Superior temporal gyrus (tissue), 1 donor: Measurements from ENCODE around the gene SWSAP1.
"Not testable (repeated sequence)": the region's sequence is repeated elsewhere in the genome, so short reads cannot be mapped to it uniquely, and the experiment has no call there.

ENCODE experiments used
- DNase-seq: peaks from one replicate; pipeline ENCODE4 v3.0.0-alpha.2; 2016; ENCODE audit errors: extremely low spot score

SWSAP1 gene

GRCh38 chr19:11374433-11375142 is at the start of gene SWSAP1:
SWSAP1 (plus strand) TSS chr19:11374666; CDS start chr19:11374681, 15 bp downstream.
- peak; percentile 100 for DNase-seq

DNA sequence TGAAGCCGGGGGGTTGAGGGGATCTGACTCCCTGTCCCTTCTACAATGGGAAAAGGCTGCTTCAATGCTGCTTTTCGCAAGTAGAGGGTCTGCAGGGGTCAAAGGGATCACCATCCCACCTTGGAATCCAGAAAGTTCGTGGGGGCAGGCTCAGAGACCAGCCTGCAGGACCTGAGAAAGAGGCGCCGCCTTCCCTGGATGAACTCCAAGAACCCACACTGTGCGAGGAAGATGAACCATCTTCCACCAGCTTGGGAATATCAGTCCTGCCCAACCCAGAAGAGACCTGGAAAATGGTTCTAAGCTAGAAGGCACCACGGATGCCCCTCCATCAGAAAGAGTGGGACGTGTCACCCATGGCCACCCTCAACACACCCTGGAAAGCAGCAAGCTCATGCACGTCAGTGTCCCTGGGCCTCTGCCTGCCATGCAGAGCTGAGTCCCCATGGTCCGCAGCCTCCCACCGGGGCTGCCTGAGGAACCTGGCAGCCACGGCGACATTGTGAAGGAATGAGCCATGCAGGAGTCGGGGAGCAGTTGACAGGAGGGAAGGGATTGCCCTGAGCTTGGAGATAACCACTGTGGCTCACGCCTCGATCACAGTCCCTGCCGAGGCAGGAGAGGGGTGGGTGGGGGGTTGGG is 49.6 kb upstream of the SWSAP1 start:
- DNase-seq = no peak

- no peak for DNase-seq
These were observed 48.9 kb upstream of the SWSAP1 start for GRCh38 chr19:11325544-11325943.

DNA sequence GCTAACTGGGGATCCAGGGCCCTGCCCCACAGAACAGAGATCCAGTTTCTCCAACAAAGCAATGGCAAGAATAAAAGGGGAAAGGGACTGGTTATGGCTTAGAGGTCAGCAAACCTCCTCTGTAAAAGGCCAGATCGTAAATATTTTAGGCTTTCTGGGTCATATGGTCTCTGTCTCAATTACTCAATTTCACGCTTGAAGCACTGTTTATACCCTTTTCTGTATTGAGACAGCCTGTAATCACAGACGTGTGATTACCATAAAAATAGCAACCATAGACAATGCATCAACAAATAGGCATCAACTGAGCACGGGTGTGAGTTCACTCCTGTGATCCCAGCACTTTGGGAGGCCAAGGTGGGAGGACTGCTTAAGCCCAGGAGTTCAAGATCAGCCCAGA is 44.3 kb upstream of the SWSAP1 start:
- DNase-seq = no peak

DNA sequence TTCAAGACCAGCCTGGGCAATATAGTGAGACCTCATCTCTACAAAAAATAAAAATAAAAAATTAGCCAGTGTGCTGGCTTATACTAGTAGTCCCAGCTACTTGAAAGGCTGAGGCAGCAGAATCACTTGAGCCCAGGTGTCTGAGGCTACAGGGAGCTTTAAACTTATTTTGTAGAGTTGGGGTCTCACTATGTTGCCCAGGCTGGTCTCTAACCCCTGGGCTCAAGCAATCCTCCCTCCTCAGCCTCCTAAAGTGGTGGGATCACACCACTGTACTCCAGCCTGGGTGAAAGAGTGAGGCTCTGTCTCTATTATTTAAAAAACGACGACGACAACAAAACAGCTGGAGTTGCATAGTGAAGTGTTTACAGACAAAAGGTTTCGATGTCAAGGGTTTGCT is 43.0 kb upstream of the SWSAP1 start:
- no peak for DNase-seq

DNA sequence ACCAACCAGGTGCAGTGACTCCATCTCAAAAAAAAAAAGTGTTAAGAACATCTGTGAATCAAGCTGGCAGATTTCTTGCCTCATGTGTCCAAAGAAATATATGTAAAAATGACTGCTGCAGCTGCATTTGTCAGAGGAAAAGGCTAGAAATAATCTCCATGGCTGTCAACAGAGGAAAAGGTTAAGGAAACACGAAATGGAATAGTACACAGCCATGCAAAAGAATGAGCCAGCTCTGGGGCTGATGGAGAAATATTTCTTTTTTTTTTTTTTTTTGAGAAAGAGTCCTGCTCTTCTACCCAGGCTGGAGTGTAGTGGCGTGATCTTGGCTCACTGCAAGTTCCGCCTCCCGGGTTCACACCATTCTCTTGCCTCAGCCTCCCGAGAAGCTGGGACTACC is 41.6 kb upstream of the SWSAP1 start:
- no peak for DNase-seq

DNA sequence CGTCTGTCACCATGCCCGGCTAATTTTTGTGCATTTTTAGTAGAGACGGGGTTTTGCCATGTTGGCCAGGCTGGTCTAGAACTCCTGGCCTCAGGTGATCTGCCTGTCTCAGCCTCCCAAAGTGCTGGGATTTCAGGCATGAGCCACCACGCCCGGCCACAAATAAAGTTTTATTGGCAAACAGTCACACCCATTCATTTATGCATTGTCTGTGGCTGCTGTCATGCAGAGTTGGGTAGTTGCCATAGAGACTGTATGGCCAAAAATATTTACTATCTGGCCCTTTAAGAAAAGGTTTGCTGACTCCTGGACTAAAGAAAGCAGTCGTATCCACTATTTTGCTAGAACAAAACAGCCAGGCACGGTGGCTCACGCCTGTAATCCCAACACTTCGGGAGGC is 40.6 kb upstream of the SWSAP1 start:
- DNase-seq = not testable (repeated sequence)

GRCh38 chr19:11335449-11336146 is 38.9 kb upstream of the SWSAP1 start:
- no peak for DNase-seq

- no peak for DNase-seq
These were observed 37.4 kb upstream of the SWSAP1 start for GRCh38 chr19:11337080-11337479.

DNA sequence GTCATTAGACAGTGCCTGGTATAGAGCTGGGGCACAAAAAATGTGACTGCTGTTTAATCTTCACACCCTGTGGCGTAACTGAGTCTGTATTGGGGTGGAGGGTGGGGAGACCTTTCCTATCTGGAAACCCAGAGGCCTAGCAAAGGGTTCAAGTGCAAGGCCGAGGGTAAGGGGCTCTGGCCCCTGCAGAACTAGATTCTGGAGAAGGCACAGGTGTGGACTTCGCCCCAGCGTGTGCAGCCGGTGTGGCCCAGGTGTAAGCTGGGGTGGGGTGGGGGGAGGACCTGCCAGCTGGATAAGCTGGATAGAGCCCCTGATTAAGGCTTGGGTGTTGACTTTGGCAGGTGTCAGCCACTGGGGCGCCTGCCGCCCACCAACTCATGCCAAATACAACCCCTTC is 36.3 kb upstream of the SWSAP1 start:
- no peak for DNase-seq

DNA sequence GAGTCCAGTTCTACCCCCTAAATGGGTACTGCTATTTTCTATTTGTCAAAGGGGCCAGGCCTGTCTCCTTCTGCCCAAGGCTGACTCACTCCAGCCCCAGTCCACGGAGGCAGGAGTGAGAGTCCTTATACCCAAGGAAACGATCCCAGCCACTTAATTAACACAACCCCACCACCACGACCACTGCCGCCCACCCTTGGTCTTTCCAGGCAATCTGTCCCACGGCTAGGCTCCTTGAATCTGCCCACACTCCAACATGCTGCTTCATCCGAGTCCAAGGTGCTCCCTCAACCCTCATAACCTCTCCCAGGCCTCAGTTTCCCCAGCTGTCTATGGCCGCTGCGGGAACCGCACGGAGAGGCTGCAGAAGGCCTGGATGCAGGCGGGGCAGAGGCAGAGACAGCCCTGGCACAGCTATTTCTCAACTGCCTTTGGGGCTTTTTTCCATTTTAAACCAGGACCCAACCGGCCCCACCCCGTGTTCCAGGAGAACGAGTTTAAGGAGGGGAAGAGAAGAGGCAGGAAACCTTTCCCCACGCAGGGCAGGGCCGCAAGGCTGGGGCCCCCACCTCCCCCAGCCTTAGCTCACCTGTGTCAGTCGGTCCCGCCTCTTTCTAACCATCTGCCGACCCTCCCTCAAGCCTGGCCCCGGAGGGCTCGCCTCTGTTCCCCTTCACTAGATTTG is 35.8 kb upstream of the SWSAP1 start:
- no peak for DNase-seq

DNA sequence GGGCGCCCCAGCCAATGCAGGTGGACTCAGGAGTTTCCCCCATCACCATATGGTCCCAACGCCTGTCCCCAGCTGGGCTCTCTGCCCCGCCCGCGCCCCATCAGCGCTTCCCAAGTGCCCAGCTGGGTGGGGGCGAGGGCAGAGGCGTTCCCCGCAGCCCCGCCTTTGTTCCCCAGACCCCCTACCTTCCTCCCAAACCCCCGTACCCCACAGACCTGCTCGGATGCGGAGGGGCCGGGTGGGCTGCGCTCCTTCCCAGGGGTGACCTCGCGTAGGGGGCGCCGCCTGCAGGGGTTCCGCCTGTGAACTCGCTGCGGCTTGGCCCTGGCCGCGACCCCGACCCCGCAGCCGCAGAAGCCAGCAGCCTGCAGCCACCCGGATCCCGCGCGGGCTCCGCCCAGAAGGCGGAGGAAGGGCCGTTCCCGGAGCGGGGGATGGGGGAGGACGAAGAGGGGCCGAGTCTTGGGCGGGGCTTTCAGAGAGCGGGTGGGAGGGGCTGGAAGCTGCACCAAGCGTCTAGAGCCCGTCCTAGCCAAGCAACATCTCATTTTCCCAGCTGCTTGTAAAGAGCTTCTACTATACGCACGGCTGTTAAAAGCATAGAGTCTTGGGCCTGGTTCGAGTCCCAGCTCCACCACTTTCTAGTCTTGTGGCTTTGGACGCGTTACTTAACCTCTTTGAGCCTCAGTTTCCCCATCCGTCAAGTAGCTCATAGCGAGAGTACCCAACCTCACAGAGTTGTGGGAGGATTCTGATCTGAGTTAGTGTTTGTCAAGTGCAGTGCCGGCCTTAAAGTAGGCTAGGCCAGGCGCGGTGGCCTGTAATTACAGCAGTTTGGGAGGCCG is 35.0 kb upstream of the SWSAP1 start, which contains the start of gene RAB3D:
RAB3D (minus strand) TSS at position 404 of the 845 bp plus-strand sequence. CDS start 2,258 bp downstream, outside the sequence.
- peak; percentile 78 for DNase-seq

DNA sequence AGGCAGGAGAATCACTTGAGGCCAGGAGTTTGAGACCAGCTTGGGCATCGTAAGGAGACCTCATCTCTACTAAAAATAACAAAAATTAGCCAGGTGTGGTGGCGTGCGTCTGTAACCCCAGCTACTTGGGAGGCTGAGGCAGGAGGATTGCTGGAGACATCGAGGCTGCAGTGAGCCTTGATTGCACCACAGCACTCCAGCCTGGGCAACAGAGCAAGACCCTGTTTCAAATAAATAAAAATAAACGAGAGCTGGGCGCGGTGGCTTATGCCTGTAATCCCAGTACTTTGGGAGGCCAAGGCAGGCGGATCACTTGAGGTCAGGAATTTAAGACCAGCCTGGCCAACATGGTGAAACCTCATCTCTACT is 34.4 kb upstream of the SWSAP1 start:
- not testable (repeated sequence) for DNase-seq

DNA sequence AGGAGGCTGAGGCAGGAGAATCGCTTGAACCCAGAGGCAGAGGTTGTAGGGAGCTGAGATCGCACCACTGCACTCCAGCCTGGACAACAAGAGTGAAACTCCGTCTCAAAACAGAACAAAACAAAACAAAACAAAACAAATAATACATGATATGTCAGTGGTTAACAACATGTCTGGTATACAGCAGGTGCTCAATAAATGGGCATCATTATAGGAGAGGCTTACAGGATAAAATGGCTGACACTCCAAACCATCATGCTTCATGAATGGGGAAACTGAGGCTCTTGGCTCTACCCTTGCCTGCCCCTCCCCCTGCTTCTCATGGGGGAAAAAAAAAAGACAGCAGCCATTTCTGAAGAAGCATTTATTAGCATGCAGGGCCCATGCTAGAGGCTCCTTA is 32.0 kb upstream of the SWSAP1 start:
- no peak for DNase-seq

DNA sequence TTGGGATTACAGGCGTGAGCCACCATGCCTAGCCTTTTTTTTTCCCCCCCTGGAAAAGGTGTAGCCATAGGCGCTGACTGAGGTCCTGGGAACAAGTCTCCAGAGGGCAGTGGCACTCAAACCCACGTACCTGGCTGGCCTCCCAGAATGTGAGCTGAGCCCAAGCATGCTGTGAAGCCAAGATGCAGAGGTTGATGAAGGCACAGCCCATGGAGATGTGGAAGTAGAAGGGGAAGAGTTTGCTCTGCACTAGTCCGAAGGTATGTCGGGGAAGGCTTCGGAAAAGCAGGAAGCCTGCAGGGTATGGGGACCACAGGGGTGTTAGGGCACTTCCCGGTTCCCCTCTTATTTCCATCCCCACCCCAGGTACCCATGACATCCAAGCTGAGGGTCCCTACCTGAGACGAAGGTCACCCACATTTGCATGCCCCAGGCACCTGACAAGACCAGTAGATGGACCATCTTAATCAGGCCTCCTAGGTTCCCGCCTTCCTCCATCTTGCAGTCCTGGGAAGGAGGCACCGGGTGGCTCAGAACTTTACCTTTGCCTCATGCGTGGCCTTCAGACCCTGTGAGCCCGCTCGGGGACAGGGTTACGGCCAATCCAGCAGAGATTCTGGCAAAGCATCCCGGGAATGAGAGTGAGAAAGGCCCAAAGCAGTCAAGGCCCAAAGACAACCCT is 29.2 kb upstream of the SWSAP1 start:
- DNase-seq = no peak

DNA sequence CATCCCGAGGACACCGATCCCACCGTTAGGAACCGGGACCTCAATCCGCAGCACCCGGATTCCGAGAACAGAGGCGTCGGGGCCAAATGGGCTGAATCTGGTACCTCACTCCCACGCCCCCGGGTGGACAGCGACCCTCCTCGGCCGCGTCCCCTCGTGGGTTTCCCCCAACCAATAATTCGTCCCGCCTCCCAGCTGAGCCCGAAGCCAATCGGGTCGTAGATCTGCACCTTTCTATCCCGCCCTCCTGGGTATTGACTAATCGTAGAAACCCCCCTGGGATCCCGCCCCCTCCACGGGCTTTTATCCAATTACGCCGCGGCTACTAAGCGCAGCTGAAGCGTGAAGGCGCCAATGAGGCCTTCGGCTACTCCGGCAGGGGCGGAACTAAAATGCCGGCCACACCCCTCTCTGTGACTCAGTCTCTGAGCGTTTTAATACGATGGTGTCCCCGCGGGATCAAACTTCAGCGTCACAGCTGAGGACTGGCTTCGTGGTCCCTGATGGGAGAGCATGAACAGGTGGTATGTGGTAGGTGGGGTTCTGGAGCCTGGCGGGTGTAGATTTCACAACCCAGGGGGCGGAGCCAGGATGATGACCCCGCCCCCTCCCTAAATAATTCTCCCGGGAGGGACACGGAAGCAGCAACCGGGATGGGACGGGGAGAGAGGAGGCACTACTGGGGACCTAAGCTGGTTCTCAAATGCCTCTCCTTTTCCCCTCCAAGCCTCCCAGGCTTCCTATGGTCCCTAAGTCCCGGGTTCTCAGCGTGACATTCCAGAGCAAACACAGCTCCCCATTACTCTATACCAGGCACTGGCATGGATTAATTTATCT is 28.1 kb upstream of the SWSAP1 start, which contains the start of the genes CCDC159 and TMEM205:
CCDC159 (plus strand) TSS at position 416 of the 837 bp plus-strand sequence; CDS start at position 504, 88 bp downstream.
TMEM205 (minus strand) TSS at position 165 of the 837 bp plus-strand sequence. CDS start 649 bp downstream, outside the sequence.
- DNase-seq = peak; percentile 99

DNA sequence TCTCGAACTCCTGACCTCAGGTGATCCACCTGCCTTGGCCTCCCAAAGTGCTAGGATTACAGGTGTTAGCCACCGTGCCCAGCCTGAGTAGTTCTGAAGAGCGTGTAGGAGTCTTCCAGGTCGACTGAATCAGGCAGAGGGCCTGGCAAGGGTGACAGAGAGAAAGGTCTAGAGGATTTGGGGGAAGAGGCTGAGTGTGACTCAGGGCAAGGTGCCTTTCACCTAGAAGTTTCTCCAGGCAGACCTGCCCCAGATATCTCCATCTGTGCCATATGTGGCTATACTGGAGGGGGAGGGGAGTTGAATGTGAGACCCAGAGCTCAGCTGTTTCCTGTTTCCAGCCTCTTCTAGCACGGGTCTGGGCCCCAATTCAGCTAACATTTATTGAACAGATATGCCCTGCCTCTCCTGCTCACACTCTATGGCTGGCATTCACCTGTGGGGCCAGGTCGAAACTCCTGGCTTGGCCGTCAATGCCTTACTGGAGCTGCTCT is 26.9 kb upstream of the SWSAP1 start:
- no peak for DNase-seq

- no peak for DNase-seq
These were observed 25.3 kb upstream of the SWSAP1 start for GRCh38 chr19:11349171-11349570.

GRCh38 chr19:11354102-11354501 is 20.4 kb upstream of the SWSAP1 start:
- DNase-seq = not testable (repeated sequence)
